Activated CD4-positive, alpha-beta memory T cell treated with anti-CD3 and anti-CD28 coated beads, Interleukin-2, amount 10 ng/mL, durations not matched to agents 7 days and 5 days (primary cell): ENCODE results near the gene TRAP1. TPM values are rescaled to one million over a fixed set of nuclear protein-coding genes. Genes with fewer than 3 reads are reported as not detected.

Experiments
- CTCF ChIA-PET: fragments of 350-600 bp; sonication (Branson Sonifier 250); formaldehyde crosslinking; loops from one replicate; lab custom pipeline; 2021; ENCODE audit warnings: antibody characterized with exemption, inconsistent platforms; lab: Charles Lee
- POLR2A ChIA-PET: fragments of 350-600 bp; sonication (Branson Sonifier 250); formaldehyde crosslinking; loops from one replicate; lab custom pipeline; 2021; ENCODE audit warnings: antibody characterized with exemption; lab: Charles Lee
- DNase-seq: peaks from one replicate; pipeline ENCODE4 v3.0.0-alpha.2; 2020
- H3K27ac Mint-ChIP-seq: one replicate; pipeline ENCODE4 v1.8.0; 2021; ENCODE audit warnings: mild to moderate bottlenecking, mixed read lengths
- H3K27me3 Mint-ChIP-seq: one replicate; pipeline ENCODE4 v1.8.0; 2021; ENCODE audit warnings: mixed read lengths
- H3K36me3 Mint-ChIP-seq: one replicate; pipeline ENCODE4 v1.8.0; 2021; ENCODE audit warnings: low read depth, mixed read lengths
- H3K4me1 Mint-ChIP-seq: one replicate; pipeline ENCODE4 v1.8.0; 2021; ENCODE audit warnings: mixed read lengths
- H3K4me3 Mint-ChIP-seq: one replicate; pipeline ENCODE4 v1.8.0; 2021; ENCODE audit warnings: mild to moderate bottlenecking, mixed read lengths
- H3K9me3 Mint-ChIP-seq: one replicate; pipeline ENCODE4 v1.8.0; 2021; ENCODE audit warnings: mixed read lengths
- total RNA-seq, 2 experiments: library from RNA; stranded (reverse); gene quantifications; one replicate each; pipeline ENCODE4 v1.2.3, GENCODE V29; 2021

TRAP1 gene
- total RNA-seq, 2 experiments from 2014 or later: 81.0 to 87.6 TPM

- Mint-ChIP-seq H3K27me3 (no peaks in the 10 kb centered on the region), H3K27ac (no peak overlapping the region), H3K9me3 (no peaks in the 10 kb centered on the region), H3K4me1 (peaks cover 12% of the 10 kb centered on the region), H3K4me3 (no peak overlapping the region), H3K36me3 (peaks cover 57% of the 10 kb centered on the region)
- ChIA-PET CTCF (no interaction called here), POLR2A (no interaction called here)
- no peak for DNase-seq
Observed at GRCh38 chr16:3748307-3748706, 31.0 kb upstream of the TRAP1 start.

DNA sequence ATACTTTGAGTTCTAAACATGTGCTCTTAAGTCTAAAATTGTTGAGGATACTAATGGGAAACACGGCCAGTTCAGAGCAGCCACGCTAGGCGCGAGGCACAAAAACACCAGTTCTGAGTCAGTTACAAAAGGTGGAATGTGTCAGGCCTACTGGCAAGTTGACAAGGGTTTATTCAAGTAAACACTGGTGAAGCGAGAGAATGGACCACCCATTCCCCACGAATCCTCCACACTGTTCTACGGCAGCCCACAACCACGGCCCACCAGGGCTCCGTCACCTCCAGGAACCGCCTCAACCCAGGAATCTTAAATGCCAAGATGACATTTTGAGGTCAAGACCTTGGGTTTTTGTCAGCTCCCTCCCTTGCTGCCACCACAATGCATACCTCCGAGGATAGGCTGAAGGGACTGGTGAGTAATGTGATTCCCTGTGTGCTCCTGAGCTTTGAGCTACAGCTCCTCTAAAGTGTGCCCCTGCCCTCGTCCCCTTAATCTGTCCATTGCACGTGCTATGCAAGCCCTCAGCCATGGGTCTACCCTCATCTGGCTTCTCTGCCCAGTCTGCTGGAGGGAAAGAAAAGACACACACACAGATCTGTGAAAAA lies 28.5 kb upstream of the TRAP1 start:
- no peak for DNase-seq
- H3K36me3 Mint-ChIP-seq: peaks cover 58% of the 10 kb centered on the region

DNA sequence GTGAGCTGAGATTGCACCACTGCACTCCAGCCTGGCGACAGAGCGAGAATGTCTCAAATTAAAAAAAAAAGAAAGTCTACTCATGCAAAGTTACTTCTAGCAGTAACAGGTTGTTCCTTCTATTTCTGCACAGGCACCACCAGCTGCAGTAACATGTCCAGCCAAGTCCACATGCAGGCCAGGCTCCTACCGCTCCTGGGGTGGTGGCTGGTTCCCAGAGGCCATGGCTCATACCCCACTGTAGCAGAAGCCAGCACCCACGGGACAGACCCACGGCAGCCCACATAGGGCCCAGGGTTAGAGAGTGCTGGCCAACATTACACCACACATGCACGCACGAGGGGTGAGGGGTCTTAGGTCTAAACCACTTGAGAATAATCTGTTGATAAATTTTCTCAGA lies 26.7 kb upstream of the TRAP1 start:
- Mint-ChIP-seq H3K27me3 (no peaks in the 10 kb centered on the region), H3K36me3 (peaks cover 56% of the 10 kb centered on the region), H3K27ac (no peak overlapping the region), H3K9me3 (no peaks in the 10 kb centered on the region), H3K4me3 (no peak overlapping the region), H3K4me1 (no peaks in the 10 kb centered on the region)
- ChIA-PET CTCF (no interaction called here), POLR2A (no interaction called here)
- DNase-seq: no peak

More for the DNA sequence above, 28.5 kb upstream of the TRAP1 start:
- CTCF ChIA-PET: no interaction called here
- Mint-ChIP-seq H3K27me3 (no peaks in the 10 kb centered on the region), H3K27ac (no peak overlapping the region), H3K9me3 (no peaks in the 10 kb centered on the region), H3K4me1 (peaks cover 12% of the 10 kb centered on the region), H3K4me3 (no peak overlapping the region)
- POLR2A ChIA-PET: no interaction called here

DNA sequence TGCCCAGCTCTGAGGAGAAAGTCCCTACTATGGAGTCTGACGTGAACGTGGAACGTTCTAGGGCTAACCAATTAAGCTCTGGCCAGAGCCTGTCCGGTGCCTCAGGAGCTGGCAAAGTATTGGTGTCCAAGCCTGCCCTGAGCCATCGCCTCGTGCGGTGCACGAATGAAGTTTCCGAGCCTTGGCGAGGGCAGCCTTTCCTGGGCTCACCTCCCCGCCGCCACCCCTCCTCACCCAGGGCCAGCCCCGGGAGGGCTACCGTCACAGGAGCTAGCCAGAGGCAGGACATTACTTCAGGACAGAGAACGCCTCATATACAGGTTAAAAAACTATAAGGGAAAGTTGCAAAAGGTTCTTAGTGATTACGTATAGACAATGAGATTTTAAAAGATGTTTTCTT lies 23.6 kb upstream of the TRAP1 start:
- ChIA-PET POLR2A (no interaction called here), CTCF (no interaction called here)
- Mint-ChIP-seq H3K9me3 (no peaks in the 10 kb centered on the region), H3K36me3 (peaks cover 59% of the 10 kb centered on the region), H3K27me3 (no peaks in the 10 kb centered on the region), H3K4me3 (no peak overlapping the region), H3K27ac (no peak overlapping the region), H3K4me1 (no peaks in the 10 kb centered on the region)
- no peak for DNase-seq

GRCh38 chr16:3740186-3740585 lies 22.9 kb upstream of the TRAP1 start:
- no peak for DNase-seq
- Mint-ChIP-seq H3K4me1 (no peaks in the 10 kb centered on the region), H3K9me3 (no peaks in the 10 kb centered on the region), H3K36me3 (peaks cover 60% of the 10 kb centered on the region), H3K27me3 (no peaks in the 10 kb centered on the region), H3K27ac (no peak overlapping the region), H3K4me3 (no peak overlapping the region)
- ChIA-PET CTCF (no interaction called here), POLR2A (no interaction called here)

- POLR2A ChIA-PET: no interaction called here
- peaks cover 62% of the 10 kb centered on the region for H3K36me3 Mint-ChIP-seq
Observed at GRCh38 chr16:3739636-3740035, 22.3 kb upstream of the TRAP1 start.

GRCh38 chr16:3738541-3738940 lies 21.2 kb upstream of the TRAP1 start:
- Mint-ChIP-seq H3K9me3 (no peaks in the 10 kb centered on the region), H3K4me3 (no peak overlapping the region), H3K36me3 (peaks cover 63% of the 10 kb centered on the region), H3K27ac (no peak overlapping the region), H3K4me1 (no peaks in the 10 kb centered on the region), H3K27me3 (no peaks in the 10 kb centered on the region)
- DNase-seq: no peak
- ChIA-PET CTCF (no interaction called here), POLR2A (interaction anchor here (1.6 kb wide), 1 partner anchor 22 kb away, joined by 3 read pairs; no protein-coding TSS in a partner anchor)

More at GRCh38 chr16:3739636-3740035, 22.3 kb upstream of the TRAP1 start:
- no peaks in the 10 kb centered on the region for H3K4me1 Mint-ChIP-seq
- H3K4me3 Mint-ChIP-seq: no peak overlapping the region
- H3K27ac Mint-ChIP-seq: no peak overlapping the region
- no peaks in the 10 kb centered on the region for H3K9me3 Mint-ChIP-seq
- no peak for DNase-seq
- H3K27me3 Mint-ChIP-seq: no peaks in the 10 kb centered on the region
- CTCF ChIA-PET: no interaction called here

DNA sequence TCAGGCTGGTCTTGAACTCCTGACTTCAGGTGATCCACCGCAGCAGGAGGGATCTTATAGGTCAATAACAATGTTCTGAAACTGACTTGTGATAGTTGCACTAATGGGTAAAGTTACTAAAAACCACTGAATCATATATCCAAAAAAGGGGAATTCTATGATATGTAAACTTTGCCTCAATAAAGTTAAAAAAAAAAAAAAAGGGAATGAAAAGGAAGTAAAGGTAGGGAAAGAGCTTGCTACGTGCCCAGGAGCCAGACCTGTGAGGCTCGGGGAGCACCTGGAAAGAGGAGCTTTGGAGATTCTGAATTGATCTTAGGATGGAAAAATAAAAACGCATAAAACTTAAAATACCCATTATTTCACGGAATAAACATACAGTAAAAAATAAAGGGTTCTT lies 20.8 kb upstream of the TRAP1 start:
- no peak overlapping the region for H3K27ac Mint-ChIP-seq
- H3K4me3 Mint-ChIP-seq: no peak overlapping the region
- H3K4me1 Mint-ChIP-seq: no peaks in the 10 kb centered on the region
- H3K27me3 Mint-ChIP-seq: no peaks in the 10 kb centered on the region
- ChIA-PET CTCF (no interaction called here), POLR2A (interaction anchor here (1.6 kb wide), 1 partner anchor 21 kb away, joined by 3 read pairs; no protein-coding TSS in a partner anchor)
- DNase-seq: no peak
- H3K9me3 Mint-ChIP-seq: no peaks in the 10 kb centered on the region
- peaks cover 65% of the 10 kb centered on the region for H3K36me3 Mint-ChIP-seq

GRCh38 chr16:3737181-3737580 lies 19.9 kb upstream of the TRAP1 start:
- no peak overlapping the region for H3K27ac Mint-ChIP-seq
- POLR2A ChIA-PET: no interaction called here

GRCh38 chr16:3736116-3736515 lies 18.8 kb upstream of the TRAP1 start:
- H3K4me1 Mint-ChIP-seq: no peaks in the 10 kb centered on the region
- ChIA-PET POLR2A (no interaction called here), CTCF (no interaction called here)
- H3K27ac Mint-ChIP-seq: no peak overlapping the region
- no peaks in the 10 kb centered on the region for H3K9me3 Mint-ChIP-seq
- no peak for DNase-seq
- no peak overlapping the region for H3K4me3 Mint-ChIP-seq
- H3K27me3 Mint-ChIP-seq: no peaks in the 10 kb centered on the region
- peaks cover 62% of the 10 kb centered on the region for H3K36me3 Mint-ChIP-seq

More at GRCh38 chr16:3737181-3737580, 19.9 kb upstream of the TRAP1 start:
- H3K4me1 Mint-ChIP-seq: no peaks in the 10 kb centered on the region
- peaks cover 56% of the 10 kb centered on the region for H3K36me3 Mint-ChIP-seq
- no peak overlapping the region for H3K4me3 Mint-ChIP-seq
- H3K9me3 Mint-ChIP-seq: no peaks in the 10 kb centered on the region
- CTCF ChIA-PET: no interaction called here
- H3K27me3 Mint-ChIP-seq: no peaks in the 10 kb centered on the region
- DNase-seq: no peak

- Mint-ChIP-seq H3K9me3 (no peaks in the 10 kb centered on the region), H3K36me3 (peaks cover 65% of the 10 kb centered on the region), H3K4me3 (no peak overlapping the region), H3K4me1 (no peaks in the 10 kb centered on the region), H3K27me3 (no peaks in the 10 kb centered on the region), H3K27ac (no peak overlapping the region)
- DNase-seq: no peak
- ChIA-PET POLR2A (no interaction called here), CTCF (no interaction called here)
Observed at GRCh38 chr16:3735541-3735940, 18.2 kb upstream of the TRAP1 start.

DNA sequence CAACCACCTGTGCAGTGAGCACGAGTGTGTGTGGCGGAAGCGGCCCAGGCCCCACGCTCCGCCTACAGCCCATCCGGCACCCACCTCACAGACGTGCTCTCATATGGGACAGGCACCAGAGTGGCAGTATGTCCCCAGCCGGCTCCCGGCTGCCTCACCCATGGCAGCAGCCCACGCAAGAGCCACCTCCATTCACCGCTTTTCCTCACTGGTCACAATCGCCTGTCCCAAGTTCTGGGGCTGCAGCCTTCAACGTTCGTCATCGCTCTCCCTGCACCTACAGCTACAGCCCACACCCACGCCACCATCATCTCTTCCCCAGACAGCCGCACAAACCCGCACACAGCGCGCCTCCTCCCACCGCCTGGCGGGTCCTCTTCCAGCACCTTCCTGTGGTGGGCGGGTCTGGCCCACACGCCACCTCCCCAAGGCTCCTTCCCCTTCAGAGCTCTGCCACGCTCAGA lies 17.5 kb upstream of the TRAP1 start:
- no peak for DNase-seq
- Mint-ChIP-seq H3K36me3 (peaks cover 68% of the 10 kb centered on the region), H3K27me3 (no peaks in the 10 kb centered on the region), H3K9me3 (no peaks in the 10 kb centered on the region), H3K4me3 (no peak overlapping the region), H3K4me1 (no peaks in the 10 kb centered on the region), H3K27ac (no peak overlapping the region)
- ChIA-PET CTCF (no interaction called here), POLR2A (no interaction called here)

DNA sequence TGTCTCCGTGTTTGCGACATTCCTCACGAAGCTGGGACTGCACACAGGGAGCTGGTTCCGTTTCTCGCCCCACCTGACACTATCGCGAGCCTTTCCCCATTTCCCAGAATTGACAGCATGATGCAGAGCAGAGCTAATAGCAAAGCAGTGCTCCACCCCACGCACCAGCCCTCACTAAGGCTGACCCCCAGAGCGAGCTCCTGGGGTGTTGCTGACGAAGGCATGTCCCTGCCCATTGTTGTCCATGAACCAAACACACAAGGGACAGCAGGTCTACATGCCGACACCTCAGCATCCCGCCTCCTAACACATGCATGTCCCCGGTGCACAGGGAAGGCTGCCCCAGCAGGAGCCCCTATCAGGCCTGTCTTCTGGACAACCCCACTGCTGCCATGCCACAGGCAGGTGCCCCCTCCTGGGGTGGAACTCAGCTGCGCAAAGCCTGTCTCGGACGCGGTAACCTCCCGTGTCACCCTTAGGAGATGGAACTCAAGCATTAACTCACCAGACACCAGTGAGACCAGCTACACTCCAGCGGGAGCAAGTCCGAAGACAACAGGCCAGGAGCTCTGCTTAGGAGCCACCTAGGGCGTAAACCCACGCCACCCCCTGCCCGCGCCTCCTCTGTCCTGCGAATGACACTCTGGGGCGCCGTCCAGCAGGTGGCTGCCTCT lies 16.9 kb upstream of the TRAP1 start:
- no peak overlapping the region for H3K4me3 Mint-ChIP-seq
- no peaks in the 10 kb centered on the region for H3K27me3 Mint-ChIP-seq
- no peaks in the 10 kb centered on the region for H3K4me1 Mint-ChIP-seq
- CTCF ChIA-PET: no interaction called here
- no peak overlapping the region for H3K27ac Mint-ChIP-seq
- H3K36me3 Mint-ChIP-seq: peaks cover 68% of the 10 kb centered on the region
- no peaks in the 10 kb centered on the region for H3K9me3 Mint-ChIP-seq
- no peak for DNase-seq
- POLR2A ChIA-PET: no interaction called here

DNA sequence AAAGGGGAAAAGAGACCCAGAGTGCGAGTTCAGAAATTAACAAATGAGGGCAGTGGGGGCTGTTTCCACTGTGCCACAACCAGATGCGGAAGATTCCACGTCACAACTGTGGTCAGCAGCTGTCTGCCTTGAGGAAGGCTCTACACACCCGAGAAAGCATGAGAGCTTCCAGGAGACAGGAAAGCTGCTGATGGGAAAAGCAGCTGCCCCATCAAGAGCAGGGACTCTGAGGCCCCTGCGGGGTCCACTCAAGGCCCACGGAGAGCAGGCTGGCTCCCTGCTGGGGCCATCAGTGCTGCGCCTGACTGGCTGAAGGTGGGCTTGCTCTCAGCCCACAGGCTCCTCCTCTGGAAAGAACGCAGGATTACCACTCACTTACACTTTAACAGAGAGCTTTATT lies 14.8 kb upstream of the TRAP1 start:
- Mint-ChIP-seq H3K9me3 (no peaks in the 10 kb centered on the region), H3K36me3 (peaks cover 65% of the 10 kb centered on the region), H3K27me3 (no peaks in the 10 kb centered on the region), H3K4me3 (no peak overlapping the region), H3K27ac (no peak overlapping the region), H3K4me1 (no peaks in the 10 kb centered on the region)
- no peak for DNase-seq
- ChIA-PET POLR2A (interaction anchor here (3.1 kb wide), 1 partner anchor 14 kb away, joined by 21 read pairs; the partner anchor contains the start of gene TRAP1), CTCF (no interaction called here)
